NCI-H1436 treated with DMSO at 0.1 percent for 48 hours (cell line): ENCODE measurements around the gene NFIL3.

Experiments
- DNase-seq: peaks from one replicate; lab custom pipeline; 2025; lab: John Stamatoyannopoulos, UW

Gene NFIL3

GRCh38 chr9:91421971-91422757 is 1.5 kb downstream of the NFIL3 start:
- DNase-seq: no peak

DNA sequence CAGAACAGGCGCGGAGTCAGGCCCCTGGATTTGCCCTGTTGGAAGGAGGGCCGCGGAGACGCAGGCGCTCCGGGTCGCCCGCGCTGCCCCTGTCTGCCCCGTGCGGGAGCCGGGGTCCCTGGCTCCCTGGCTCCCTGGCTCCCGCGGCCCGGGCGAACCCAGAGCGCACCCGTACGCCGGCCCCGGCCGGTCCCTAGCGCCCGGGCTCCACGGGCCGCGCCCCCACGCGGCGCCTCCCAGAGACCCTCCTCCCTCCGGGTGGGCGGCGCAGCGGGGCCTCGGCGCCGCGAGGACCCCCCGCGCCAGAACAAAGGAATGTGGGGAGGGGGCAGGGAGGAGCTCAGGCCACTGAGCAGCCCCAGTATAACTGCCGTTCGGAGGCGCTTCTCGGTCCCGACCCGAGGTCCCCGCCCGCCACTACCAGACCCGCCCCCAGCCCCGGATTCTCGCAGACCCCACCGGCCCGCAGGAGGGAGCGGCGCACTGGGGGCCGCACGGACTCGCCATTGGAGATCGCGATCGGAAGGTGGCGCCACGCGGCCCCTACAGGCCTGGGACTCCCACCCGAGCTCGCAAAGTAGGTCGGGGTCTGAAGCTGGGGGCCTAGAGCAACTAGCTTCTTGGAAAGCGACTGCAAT is 2.4 kb downstream of the NFIL3 start:
- no peak for DNase-seq

GRCh38 chr9:91420501-91421127 is 3.0 kb downstream of the NFIL3 start:
- DNase-seq: no peak

GRCh38 chr9:91419222-91420191 is 4.1 kb downstream of the NFIL3 start:
- no peak for DNase-seq

- no peak for DNase-seq
Observed at GRCh38 chr9:91418215-91418610, 5.4 kb downstream of the NFIL3 start.

DNA sequence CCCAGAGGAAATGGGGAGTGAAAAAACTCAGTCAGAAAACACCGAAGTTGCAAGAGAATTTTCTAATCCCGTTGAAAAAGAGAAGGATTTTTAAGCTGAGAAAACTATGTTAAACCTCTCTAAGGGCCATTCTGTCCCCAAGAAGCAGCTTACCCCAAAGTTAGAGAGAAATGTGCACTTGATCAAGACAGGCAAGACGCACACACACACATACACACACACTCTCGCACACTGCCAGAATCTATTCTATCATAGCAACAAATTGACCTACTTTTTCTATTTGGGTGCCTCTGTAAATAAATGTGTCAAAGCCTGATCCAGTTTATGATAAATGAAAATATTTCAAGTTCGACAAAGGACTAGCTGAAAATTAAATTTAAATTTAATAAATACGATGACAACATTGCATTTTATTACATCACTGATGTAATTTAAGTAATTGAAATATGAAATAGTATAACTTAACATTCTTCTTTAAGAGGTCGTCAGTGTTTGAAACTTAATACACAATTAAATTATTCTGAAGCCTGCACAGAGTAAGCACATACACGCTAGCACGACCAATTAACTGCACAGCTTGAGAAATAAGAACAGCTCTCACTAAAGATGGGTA is 5.9 kb downstream of the NFIL3 start:
- no peak for DNase-seq

- DNase-seq: no peak
Observed at GRCh38 chr9:91416096-91416712, 7.4 kb downstream of the NFIL3 start.

DNA sequence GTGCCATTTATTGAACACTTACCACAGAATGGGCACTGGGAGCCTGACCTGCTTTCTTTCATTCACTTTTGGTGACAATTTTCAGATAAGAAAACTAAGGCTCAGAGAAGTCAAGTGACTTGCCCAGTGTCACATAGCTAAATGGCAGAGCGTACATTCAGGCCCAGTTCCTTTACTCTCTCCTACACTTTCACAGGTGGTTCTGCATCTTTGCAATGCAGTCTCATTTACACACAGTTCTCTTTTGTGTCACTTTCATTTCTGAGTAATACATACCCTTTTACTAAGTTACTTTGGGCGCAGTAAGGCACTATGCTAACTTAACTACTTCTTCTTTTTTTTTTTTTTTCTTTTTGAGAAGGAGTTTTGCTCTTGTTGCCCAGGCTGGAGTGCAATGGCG is 8.3 kb downstream of the NFIL3 start:
- no peak for DNase-seq

- DNase-seq: no peak
Observed at GRCh38 chr9:91412941-91413340, 10.7 kb downstream of the NFIL3 start.

GRCh38 chr9:91411096-91411771 is 12.4 kb downstream of the NFIL3 start:
- DNase-seq: no peak

GRCh38 chr9:91410161-91410560 is 13.5 kb downstream of the NFIL3 start:
- no peak for DNase-seq

DNA sequence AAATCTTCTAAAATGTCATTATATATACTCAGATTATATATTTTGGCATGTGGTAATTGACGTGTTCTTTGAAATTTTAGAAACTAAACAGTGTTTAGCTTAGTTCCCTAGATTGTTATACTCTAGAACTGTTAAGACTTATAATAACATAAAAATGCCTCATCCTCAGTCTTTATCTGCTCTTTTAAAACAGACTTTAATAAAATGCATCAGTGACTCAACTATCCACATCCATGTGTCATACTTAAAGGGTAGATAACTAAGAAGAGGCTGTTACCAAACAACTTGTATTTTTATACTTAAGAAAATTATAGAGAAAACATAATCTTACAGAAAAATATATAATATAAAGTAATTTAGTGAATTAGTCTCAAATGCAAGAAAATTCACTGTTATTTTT is 15.2 kb downstream of the NFIL3 start:
- DNase-seq: no peak

DNA sequence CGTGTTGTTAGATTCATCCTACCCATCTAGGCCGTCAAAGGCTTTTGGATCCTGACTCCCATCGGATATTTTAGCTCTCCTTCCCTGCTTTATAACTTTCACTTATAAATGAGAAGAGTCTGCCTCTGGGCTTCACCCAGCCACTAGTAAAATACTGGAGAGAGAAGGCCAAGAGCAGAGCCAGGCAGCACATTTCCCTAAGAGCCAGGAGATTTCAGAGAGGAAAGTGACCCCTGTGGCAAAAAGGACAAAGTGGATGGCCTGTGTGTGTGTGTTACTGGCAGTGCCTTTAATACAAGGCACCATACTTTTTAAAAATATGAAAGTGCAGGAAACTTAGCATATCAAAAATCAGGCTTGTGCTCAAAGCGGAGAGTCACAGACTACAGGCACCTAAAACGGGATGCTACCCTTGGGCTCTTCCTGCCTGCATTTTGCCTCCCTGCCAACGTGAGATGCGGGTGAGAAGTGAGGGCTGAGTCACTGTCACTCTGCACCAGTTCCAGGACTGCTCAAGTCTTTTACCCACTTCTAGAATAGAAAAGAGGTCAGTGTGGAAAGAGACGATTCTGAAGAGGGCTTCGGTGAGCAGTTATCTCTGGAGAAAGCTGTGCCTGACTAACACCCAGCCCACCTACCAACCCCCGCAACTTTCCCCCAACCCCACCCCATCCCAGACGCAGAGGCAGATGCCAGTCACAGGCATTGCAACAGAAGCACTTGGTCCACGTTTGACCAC is 15.9 kb downstream of the NFIL3 start:
- no peak for DNase-seq

GRCh38 chr9:91405343-91406077 is 18.1 kb downstream of the NFIL3 start:
- no peak for DNase-seq

DNA sequence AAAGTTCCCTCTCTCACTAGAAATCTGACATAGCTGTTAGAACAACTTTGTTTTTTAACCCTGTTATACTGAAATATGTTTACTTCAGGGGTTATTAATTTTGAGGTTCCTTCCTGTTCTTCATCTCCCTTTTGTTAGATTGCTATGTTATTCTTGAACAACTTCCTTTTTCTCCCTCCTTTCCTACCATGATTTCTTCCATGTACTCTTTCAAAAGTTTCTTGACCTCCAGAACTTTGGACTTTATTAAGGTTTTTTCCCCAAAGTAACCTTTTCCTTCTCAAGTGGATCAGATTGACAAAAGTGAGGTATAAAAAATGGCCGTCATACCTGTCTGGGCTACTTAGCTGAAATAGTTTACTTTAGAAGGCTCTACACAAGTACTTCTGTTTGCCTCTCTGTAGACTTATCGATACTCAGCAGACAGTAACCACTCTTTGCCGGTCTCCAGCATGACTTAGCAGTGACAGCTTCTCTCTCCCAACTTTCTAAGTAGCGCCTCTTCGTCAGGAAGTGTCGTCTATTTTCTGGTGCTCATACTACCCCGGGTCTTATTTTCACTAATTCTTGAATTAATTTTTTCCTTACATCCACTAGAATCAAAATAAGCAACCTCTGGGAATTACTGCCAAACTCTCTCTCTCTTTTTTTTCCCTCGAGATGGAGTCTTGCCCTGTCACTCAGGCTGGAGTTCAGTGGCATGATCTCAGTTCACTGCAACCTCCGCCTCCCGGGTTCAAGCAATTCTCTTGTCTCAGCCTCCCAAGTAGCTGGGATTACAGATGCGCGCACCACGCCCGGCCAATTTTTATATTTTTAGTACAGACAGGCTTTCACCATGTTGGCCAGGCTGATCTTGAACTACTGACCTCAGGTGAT is 19.7 kb downstream of the NFIL3 start:
- no peak for DNase-seq

- no peak for DNase-seq
Observed at GRCh38 chr9:91398926-91399325, 24.7 kb downstream of the NFIL3 start.

DNA sequence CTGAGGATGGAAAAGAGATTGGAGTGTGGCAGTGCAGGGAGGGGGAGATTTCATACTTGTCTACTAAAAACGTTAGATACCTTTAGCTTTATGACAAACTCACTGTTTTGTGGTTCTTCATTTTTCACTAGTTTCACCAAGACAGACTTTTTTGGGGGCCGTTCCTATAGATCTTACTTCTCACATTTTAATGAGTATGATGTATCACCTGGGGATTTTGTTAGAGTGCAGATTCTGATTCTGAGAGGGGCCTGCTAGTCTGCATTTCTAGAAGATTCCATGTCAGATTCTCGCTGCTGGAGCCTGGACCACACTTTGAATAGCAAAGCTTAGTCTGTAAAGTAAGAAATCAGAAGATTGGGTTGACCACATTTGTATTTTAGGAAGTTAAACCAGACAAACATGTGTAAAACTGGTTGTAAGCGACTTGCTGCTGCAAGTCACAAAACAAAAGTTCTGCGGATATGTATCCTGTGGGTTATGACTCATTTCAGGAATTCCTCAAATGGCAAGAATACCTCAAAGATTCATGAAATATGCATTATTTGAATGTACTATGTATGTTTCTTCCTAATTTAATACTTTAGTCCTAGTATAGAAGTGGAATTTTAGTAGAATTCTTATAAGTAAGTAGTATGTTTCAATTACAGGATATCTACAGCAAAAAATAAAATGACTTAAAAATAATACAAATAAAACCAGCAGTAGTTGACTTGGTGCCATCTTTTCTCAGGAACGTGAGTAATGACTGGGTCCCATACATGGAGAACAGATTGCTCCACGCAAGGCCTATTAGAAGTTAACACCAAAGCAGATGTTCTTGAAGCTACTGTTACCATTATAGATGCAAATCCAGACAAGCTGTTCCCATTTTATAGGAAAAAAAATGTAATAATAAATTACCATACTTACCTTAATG is 27.8 kb downstream of the NFIL3 start:
- no peak for DNase-seq
